Measurements from ENCODE around the gene NOP14.
"Not testable (repeated sequence)": the region's sequence is repeated elsewhere in the genome, so short reads cannot be mapped to it uniquely, and the experiment has no call there.

The NOP14 gene

DNA sequence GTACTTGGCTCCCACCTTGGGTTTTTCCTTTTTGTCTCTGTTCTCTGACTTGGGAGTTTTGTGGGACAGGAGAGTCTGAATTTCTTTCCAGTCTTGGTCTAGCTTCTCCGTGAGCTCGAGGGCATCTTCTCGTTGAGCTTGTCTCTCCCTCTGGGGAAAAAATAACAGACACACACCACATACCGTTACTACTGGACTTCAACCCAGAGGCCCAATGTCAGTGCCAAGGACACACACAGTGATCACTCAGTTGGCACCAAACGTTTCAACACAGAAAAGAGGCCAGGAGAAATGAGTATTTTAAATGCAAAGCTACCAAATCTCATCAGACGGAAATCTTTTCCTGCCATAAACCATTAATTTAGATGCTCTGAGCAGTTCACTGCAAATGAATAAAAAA lies 9.7 kb downstream of the NOP14 start:
- peaks cover 26 to 32% of the 10 kb centered on the region in 2 donors for H3K4me1 Mint-ChIP-seq
- H3K27me3 Mint-ChIP-seq = no peaks in the 10 kb centered on the region
- DNase-seq (no peak), ATAC-seq (replicated peaks) (no peak)
- H3K9me3 Mint-ChIP-seq = no peaks in the 10 kb centered on the region
- peak overlapping the region; percentile 94 for H3K27ac Mint-ChIP-seq
- H3K4me3 Mint-ChIP-seq = no peak overlapping the region
- peaks cover 62 to 80% of the 10 kb centered on the region in 2 donors for H3K36me3 Mint-ChIP-seq

DNA sequence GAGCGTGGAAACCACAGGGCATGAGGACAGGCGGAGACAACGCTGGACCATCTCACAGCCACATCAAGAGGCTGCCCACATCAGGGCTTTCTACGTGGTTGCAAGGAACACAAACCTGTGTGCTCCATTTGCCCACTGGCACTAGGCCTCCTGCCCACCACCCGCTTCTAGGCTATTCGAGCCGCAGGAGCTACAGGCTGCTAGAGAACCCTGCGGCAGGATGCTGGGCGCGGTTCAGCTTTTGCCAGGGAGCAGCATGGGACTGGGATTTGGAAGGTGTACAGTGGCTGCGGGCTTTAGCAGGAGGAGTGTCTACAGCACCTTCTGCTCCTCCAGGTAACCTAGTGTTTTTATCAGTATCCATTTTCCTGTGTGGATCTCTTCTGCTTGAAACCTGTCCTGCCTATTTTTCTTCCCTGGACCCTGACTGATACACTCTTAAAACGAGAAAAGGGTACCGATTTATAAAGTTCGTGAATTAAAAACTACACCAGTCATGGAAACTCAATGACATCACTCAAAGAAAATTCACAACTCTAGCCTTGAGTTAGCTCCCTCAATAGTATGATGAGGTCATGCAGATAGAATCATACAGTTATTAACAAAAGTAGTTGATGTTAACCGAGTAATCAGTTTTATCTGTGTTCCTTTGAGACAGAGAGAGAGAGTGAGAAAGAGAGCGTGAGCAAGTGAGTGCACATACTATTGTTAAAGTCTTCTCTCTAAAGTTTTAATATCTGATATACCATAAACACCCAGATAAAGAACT lies 12.8 kb downstream of the NOP14 start:
- no peaks in the 10 kb centered on the region for H3K27me3 Mint-ChIP-seq
- DNase-seq = no peak
- H3K27ac Mint-ChIP-seq = peak overlapping the region; percentile 9

DNA sequence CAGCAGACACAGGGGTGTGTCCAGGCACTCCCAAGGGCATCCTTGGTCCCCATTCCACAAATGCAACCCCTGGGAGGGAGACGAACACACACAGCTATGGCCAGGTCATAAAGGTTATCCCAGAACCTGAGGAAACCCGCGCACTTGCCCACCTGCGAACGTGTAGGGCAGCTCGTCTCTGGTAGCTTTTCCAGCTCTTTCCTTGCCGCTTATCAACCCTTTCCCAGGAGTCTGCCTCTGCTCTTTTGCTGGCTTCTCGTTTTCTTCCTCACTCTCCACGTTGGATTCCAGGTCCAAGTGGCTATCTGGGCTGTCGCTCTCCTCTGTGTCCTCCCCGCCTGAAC lies 13.5 kb downstream of the NOP14 start:
- DNase-seq (no peak), ATAC-seq (replicated peaks) (no peak)
- H3K27me3 Mint-ChIP-seq = no peaks in the 10 kb centered on the region
- no peaks in the 10 kb centered on the region for H3K9me3 Mint-ChIP-seq
- H3K4me3 Mint-ChIP-seq = no peak overlapping the region
- H3K4me1 Mint-ChIP-seq = peaks cover 11 to 17% of the 10 kb centered on the region in 2 donors
- H3K27ac Mint-ChIP-seq = peak overlapping the region; percentile 9
- H3K36me3 Mint-ChIP-seq = peaks cover 56 to 82% of the 10 kb centered on the region in 2 donors

More for the DNA sequence above, 12.8 kb downstream of the NOP14 start:
- peaks cover 16 to 18% of the 10 kb centered on the region in 2 donors for H3K4me1 Mint-ChIP-seq
- peaks cover 58 to 81% of the 10 kb centered on the region in 2 donors for H3K36me3 Mint-ChIP-seq
- H3K4me3 Mint-ChIP-seq = no peak overlapping the region
- no peaks in the 10 kb centered on the region for H3K9me3 Mint-ChIP-seq
- ATAC-seq (replicated peaks) = no peak

DNA sequence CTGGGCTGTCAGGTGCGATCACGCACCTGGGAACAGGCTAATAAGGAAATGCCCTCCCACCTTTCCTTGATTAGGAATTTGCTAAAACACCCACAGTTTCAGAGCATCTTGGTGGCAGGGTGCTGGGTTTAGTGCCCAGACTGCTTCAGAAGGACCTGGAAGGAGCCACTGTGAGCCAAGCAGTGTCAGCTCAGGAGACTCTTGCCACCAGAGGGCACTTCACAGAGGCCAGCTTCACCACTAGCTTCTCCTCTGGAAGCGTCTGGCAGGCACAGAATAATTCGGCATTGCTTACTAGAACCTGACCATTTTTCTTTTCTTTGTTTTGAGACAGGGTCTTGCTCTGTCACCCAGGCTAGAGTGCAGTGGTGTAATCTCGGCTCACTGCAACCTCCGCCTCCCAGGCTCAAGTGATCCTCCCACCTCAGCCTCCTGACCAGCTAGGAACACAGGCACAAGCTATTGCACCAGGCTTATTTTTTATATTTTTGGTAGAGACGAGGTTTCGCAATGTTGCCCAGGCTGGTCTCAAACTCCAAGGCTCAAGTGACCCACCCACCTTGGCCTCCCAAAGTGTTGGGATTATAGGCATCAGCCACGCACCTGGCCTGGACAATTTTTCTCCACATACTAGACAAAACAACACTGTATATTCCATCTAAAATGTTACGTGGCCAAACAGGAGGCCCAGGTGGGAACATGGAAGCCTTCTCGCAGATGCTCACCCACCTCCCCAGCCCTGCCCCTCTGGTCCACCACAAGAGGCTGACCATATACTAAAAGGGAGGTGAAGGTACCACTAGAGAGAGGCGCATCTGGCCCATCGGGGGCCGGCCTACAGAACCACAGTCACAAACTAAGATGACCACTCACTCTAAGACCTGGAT lies 14.1 kb downstream of the NOP14 start:
- H3K9me3 Mint-ChIP-seq = no peaks in the 10 kb centered on the region
- H3K27ac Mint-ChIP-seq = peak overlapping the region; percentile 84
- H3K4me1 Mint-ChIP-seq = peaks cover 5 to 12% of the 10 kb centered on the region in 2 donors
- peaks cover 52 to 77% of the 10 kb centered on the region in 2 donors for H3K36me3 Mint-ChIP-seq
- peak; percentile 58 to 69 for ATAC-seq (replicated peaks)
- no peak overlapping the region for H3K4me3 Mint-ChIP-seq
- no peaks in the 10 kb centered on the region for H3K27me3 Mint-ChIP-seq
- no peak for DNase-seq

DNA sequence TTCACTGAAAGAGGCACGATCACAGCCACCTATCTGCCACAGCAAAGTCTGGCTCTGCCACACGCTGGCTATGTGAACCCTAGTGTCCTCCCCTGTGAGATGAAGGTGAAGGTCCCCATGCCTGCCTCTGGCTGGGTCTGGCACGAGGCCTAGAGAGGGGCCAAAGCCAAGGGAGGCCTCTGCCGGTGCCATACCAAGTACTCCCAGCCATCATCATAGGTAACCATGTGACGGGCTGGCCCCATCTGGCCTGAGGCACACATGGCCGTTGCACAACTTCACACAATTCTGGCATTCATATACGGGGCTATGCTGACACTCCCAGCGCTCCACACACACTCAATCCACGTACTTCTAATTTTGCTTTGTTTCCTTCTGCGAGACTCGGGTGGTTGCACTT lies 15.3 kb downstream of the NOP14 start:
- no peak for ATAC-seq (replicated peaks)
- H3K4me1 Mint-ChIP-seq = peaks cover 8 to 12% of the 10 kb centered on the region in 2 donors
- H3K27ac Mint-ChIP-seq = no peak overlapping the region
- no peak for DNase-seq
- no peaks in the 10 kb centered on the region for H3K9me3 Mint-ChIP-seq
- no peak overlapping the region for H3K4me3 Mint-ChIP-seq
- no peaks in the 10 kb centered on the region for H3K27me3 Mint-ChIP-seq
- peaks cover 55 to 75% of the 10 kb centered on the region in 2 donors for H3K36me3 Mint-ChIP-seq

DNA sequence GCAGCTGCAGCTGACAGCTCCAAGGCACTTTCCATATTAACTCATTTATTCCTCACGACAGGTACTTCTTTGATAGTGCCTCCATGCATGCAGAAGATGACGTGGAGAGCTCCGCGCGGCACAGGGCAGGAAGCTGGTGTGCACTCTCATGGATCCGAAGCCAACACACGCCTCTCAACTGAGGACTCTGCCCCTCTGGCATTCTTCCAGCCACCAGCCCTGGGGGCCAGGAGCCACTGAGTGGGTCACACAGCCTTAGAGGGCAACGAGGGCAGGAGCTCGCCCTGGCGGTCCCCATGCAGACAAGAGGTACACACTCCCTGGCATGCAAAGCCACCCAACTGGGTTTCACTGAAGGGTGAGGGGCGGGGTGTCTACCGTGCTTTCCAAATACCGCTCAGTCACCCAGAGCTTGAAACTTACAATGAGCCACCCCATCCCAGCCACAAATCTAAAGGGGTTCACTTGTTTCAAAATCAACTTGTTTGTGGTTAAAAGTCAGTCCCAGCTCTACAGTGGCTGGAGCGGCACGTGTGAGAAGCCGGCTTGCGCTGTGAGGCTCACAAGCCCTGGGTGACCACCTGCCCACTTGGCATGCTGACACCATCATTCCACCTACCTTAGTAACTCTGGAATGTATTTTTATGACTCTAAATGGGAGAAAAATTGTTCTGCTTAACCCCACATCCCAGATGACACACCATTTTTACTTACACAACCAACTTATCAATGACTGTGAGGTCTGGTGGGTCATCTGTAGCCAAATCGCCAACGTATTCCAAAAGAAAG lies 16.2 kb downstream of the NOP14 start:
- H3K36me3 Mint-ChIP-seq = peaks cover 58 to 81% of the 10 kb centered on the region in 2 donors
- no peak overlapping the region for H3K4me3 Mint-ChIP-seq
- peak overlapping the region; percentile 60 for H3K27ac Mint-ChIP-seq
- ATAC-seq (replicated peaks) = no peak
- peaks cover 14 to 16% of the 10 kb centered on the region in 2 donors for H3K4me1 Mint-ChIP-seq
- no peak for DNase-seq
- no peaks in the 10 kb centered on the region for H3K9me3 Mint-ChIP-seq
- H3K27me3 Mint-ChIP-seq = no peaks in the 10 kb centered on the region

DNA sequence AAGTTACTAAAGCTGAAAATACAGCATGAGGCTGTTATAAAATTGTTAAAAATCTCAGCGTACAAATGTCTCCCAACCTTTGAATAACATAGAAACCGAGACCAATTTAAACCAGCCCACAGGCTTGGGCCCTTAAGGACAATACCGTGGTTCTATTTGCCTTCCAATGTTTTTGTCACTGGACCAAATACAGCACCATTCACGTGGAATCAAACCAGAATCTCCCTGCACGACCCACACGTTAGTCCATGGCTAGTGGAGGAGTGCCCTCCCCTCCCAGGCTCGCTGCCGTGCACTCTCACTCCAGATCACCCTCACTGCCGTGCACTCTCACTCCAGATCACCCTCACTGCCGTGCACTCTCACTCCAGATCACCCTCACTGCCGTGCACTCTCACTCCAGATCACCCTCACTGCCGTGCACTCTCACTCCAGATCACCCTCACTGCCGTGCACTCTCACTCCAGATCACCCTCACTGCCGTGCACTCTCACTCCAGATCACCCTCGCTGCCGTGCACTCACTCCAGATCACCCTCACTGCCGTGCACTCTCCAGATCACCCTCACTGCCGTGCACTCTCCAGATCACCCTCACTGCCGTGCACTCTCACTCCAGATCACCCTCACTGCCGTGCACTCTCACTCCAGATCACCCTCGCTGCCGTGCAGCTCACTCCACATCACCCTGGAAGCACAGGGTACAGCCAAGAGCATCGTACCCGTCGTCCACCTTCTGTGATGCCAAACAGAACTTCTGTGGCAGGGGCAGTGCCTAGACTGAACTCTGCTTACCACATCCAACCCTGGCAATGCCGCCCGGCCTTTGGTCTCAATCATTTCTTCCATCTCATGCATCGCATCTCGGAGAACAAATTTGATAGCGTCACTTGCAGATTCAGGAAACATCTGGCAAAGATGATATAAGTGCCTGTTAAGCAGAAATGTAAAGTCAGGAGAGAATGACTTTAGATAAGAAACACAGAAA lies 17.3 kb downstream of the NOP14 start:
- peak overlapping the region; percentile 39 for H3K27ac Mint-ChIP-seq
- H3K9me3 Mint-ChIP-seq = not testable (repeated sequence)
- peaks cover 14 to 15% of the 10 kb centered on the region in 2 donors for H3K4me1 Mint-ChIP-seq

DNA sequence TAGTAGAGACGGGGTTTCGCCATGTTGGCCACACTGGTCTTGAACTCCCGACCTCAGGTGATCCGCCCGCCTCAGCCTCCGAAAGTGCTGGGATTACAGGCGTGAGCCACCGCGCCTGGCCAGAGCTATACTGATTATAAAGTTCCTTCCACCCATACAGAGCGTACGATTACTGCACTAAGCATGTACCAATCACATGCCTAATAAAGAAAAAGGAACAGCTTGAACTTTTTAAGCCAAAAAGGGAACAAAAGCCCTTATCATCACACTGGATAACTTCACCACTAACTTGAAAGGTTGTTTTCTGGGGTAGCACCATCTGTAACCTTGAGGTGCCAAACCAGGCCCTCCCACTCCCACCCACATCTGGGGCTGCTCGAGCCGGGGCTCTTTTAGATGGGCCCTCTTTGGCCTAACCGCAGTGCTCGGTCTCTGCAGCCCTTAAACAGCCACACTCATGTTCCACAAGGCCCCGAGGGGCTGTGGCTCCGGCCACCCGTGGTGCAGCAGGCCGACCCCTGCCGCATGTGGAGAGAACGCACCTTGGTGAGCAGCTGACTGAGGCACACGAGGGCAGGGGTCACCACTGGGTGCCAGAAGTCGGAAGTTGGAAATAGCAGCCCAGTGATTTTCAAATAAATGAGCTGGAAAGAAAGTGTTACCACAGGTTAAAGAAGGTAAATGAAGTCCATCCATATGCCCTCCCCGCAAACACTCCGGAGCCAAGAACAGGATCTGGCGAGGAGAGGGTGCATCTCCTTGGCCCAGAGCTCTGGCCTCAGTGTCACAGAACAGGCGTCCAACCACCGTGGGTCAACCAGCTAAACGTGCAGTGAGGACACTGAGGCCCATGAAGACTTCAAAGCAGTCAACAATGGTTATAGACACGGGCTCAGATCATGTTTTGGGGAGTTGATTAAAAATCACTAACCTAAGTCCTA lies 18.4 kb downstream of the NOP14 start:
- DNase-seq (no peak), ATAC-seq (replicated peaks) (no peak)
- peaks cover 14 to 16% of the 10 kb centered on the region in 2 donors for H3K4me1 Mint-ChIP-seq
- H3K9me3 Mint-ChIP-seq = no peaks in the 10 kb centered on the region
- no peak overlapping the region for H3K27ac Mint-ChIP-seq
- H3K36me3 Mint-ChIP-seq = peaks cover 59 to 80% of the 10 kb centered on the region in 2 donors
- H3K4me3 Mint-ChIP-seq = no peak overlapping the region
- H3K27me3 Mint-ChIP-seq = no peaks in the 10 kb centered on the region

More for the DNA sequence above, 17.3 kb downstream of the NOP14 start:
- not testable (repeated sequence) for ATAC-seq (replicated peaks); DNase-seq; H3K27me3 Mint-ChIP-seq
- Mint-ChIP-seq H3K4me3 (peak overlapping the region in 1 of 2 donors; percentile 34), H3K36me3 (peaks cover 54 to 79% of the 10 kb centered on the region in 2 donors)

DNA sequence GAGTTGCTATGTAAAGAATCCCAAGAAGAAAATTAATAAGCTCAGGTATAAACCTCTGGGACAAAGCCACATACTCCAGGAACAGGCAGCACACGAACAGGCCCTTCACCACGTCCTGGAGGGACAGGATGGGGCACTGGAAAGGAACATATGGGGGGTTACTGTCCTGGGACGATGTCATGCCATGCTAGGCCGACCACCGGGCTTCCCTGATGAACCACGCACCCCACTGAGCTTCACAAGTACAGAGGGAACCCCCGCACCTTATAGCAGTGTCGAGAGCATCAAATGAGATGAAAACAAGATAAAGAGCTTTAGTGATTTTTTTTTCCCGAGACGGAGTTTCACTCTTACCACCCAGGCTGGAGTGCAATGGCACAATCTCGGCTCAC lies 19.1 kb downstream of the NOP14 start:
- Mint-ChIP-seq H3K9me3 (no peaks in the 10 kb centered on the region), H3K27ac (peak overlapping the region; percentile 77), H3K4me1 (peaks cover 18 to 20% of the 10 kb centered on the region in 2 donors), H3K36me3 (peaks cover 61 to 80% of the 10 kb centered on the region in 2 donors), H3K27me3 (no peaks in the 10 kb centered on the region), H3K4me3 (peak overlapping the region in 1 of 2 donors; percentile 34)
- DNase-seq (no peak), ATAC-seq (replicated peaks) (no peak)

DNA sequence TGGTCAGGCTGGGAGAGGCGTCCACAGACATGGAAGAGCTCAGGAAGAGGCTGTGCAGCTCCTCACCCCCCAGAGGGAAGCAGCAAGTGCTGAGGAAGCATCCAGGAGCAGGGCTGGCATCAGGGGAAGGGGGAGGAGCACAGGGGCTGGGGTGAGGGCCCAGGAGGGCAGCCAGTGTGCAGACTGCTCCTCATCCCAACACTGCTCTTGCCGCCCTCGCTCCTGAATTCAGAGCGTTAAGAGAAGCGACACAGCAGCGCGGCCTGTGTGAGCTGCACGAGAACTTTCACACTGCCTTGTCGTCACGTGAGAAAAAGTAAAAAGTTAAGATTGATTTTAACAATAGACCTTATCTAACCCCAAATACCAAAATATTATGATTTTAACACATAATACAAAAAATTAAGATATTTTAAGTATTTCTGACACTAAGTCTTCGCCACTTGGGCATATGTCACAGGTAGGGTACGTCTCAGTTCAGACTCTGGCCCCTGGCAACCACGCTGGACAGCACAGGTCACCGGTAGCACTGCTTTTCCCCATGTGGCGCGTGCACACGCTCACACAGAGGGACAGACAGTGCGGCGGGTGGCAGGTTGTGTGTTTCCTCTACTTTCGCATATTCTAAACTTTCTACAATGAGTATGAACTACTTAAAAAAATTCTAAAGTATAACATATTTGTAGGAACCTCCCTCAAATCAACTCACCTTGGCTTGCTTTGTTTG lies 19.7 kb downstream of the NOP14 start:
- Mint-ChIP-seq H3K4me3 (no peak overlapping the region), H3K36me3 (peaks cover 60 to 80% of the 10 kb centered on the region in 2 donors), H3K4me1 (peaks cover 19 to 21% of the 10 kb centered on the region in 2 donors)

DNA sequence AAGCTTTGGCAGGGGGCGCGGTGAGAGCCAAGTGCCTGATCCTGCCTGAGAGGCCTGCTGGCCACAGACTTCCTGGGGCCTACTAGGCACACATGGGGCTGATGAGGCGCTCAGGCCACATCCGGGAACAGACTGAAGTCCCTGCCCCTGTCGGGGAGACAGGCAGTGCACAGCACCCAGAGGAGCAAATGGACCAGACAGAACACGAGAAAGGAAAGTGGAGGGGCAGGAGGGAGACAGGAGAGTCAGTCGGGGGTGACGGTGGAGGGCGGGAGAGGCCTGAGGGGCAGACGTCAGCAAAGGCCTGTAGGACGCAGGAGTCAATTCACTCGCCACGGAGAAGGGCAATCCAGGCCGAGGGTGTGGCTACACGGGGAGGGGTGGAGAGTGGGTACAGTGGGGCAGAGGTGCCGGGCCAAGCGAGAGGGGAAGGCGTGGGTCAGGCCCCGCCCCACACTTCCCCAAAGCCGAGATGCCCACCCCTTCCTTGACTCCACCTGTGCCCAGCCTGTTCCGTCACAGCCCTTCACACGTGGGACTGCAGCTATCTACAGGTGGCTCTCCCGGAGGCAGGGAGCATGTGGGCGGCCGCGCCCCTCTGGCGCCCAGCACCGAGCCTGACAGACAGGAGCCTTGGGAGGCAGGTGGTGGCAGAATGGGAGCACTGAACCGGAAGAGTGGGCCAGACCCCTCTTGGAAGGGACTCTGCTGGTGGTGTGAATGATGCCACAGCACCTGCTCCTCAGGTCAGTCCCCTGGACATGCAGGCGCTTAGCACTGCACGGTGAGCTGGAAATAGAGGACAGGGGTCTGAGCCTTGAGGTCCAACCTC lies 20.5 kb downstream of the NOP14 start:
- Mint-ChIP-seq H3K4me3 (no peak overlapping the region), H3K36me3 (peaks cover 57 to 77% of the 10 kb centered on the region in 2 donors), H3K9me3 (no peaks in the 10 kb centered on the region), H3K27ac (peak overlapping the region; percentile 91), H3K27me3 (no peaks in the 10 kb centered on the region), H3K4me1 (peaks cover 19 to 25% of the 10 kb centered on the region in 2 donors)
- no peak for DNase-seq
- ATAC-seq (replicated peaks) = peak; percentile 15 to 16

More for the DNA sequence above, 19.7 kb downstream of the NOP14 start:
- ATAC-seq (replicated peaks) = no peak
- no peaks in the 10 kb centered on the region for H3K27me3 Mint-ChIP-seq
- no peak for DNase-seq
- H3K9me3 Mint-ChIP-seq = no peaks in the 10 kb centered on the region
- peak overlapping the region; percentile 86 for H3K27ac Mint-ChIP-seq
